Kidney capillary endothelial cell (primary cell): ENCODE data around the gene MSMP.

ENCODE experiments used
- DNase-seq: peaks from one replicate; pipeline ENCODE4 v3.0.0-alpha.2; 2018; ENCODE audit warnings: low spot score

MSMP gene

DNA sequence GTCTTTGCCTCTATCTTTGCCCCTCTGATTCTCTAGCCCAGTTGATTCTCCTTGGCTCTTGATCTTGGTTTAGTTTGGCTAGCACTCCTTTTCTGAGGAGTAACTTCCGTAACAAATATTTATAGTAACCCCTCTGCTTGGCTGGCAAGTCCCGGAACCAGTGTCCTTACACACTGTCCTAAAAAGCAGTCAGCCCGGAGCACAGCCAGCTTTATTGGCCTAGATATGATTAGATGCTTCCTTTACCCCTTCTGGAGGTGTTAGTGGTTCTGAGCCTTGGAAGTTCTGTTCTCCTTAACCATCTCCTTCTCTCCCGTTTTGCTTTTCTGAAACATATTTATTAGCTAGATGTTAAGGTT, 17.0 kb upstream of the MSMP start:
- DNase-seq, result no peak

DNA sequence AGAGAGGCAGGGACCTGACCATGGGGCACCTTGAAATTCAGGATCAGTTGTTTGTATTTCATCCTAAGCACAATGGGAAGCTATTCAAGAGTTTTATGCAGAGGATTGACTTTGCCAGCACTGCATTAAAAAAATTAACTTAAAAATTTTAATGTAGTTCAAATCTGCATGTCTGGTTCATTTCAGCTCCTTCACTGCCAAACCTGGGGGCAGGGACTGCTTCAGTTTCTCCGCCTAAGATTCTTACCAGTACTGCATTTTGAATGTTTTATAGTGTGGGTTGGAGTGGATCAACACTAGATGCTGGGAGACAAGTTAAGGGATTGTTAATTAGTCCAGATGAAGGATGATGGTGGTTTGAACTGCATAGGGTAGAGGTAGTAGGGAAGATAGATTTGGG, 15.7 kb upstream of the MSMP start:
- DNase-seq, result no peak

DNA sequence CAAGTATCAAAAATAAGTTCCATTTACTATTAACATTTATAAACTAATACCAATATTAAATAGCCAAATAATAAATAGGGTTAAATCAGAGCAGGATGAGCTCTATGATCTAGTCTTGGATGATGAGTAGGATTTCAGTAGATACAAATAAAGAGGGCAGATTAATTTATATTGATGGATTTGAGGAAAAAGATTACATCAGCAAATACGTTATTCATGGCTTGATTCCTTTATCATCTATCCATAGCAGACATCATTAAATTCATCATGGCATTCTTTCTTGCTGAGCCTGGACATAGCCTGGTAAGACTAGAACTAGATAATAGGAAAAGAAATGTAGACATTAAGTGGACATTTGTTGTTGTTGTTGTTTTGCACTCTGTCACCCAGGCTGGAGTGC, 13.4 kb upstream of the MSMP start:
- DNase-seq, result no peak

DNA sequence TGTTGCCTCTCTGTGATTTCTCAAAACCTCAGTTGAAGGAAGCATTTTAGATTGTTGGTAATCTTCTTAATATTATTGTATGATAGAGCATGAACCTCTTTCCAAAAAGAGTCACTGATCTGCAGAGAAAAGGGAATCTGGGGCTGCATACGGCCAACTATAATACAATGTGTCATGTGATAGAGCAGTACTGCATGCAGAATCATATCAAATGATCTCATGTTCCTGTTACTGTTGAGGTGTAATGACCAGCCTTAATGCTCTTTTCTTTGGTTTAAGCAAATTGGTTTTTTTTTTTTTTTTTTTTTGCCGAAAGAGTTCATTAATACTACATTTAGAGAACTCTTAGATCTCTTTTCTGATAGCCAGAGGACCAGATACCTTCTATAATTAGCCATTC, 12.9 kb upstream of the MSMP start:
- DNase-seq, result no peak

DNA sequence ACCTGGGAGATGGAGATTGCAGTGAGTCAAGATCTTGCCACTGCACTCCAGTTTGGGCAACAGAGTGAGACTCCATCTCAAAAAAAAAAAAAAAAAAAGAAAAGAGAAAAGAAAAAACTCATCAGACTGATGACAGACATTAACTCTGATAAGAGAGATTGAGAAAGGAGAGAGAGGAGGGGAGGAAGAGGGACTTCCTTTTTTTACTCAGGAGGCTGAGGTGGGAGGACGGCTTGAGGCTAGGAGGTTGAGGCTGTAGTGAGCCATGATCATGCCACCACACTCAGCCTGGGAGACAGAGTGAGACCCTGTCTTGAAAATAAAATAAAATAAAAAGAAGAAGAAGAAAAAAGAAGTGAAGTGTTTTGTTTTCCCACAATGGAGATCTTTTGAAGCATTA, 9.7 kb upstream of the MSMP start:
- DNase-seq, result no peak

DNA sequence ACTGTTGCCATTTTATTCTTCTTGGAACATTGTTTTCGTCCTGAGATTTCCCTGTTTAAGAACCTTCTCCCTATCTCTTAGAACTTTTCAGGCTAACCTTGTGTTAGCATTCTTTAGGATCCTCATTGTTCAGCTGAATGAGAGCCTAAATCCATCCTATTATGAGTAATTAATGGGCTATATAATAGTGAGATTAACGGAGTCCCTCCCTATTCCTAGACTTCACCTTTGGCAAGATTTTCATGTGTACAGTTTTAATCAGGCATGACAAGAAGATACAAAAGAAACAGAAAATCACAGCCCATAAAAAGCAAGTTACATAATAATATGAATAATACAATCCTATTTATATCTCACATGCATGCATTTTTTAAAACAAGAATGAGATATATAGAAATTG, 9.1 kb upstream of the MSMP start:
- no peak for DNase-seq

DNA sequence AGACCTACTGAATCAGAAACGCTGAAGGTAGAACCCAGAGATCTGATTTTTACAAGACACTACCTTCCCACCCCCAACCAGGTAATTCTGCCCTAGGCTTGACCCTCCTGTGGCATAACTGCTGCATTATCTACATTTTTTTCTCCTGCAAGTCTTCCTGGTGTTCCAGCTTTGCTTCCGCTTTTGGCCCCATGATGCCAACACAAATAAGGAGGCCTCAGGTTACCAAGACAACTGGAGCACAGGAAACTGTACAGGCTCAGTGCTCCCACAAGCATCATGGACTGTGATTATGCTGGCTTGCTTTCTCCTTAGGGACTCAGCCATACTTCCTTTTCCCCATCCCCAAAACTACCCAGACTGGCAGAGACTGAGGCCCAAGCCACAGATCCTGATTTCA, 6.6 kb upstream of the MSMP start:
- DNase-seq, result peak; percentile 63

DNA sequence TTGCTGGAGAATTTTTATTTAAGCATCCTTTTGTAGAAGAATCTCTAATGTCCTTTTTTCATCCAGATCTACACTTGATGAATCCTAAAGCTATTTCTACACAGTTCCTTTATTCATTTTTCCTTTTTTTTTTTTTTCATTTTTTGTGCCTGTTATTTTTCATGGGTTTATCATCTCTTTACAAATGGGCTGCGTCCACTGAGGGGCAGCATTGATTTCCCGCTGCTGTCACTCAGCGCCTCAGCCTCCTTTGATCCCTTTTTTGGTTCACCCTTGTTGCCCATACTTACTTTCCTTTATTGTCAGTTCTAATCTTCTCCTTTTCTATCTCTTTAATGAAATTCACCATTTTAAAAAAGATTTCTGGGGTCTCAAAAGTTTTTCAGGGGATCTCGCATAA, 5.7 kb upstream of the MSMP start:
- no peak for DNase-seq

DNA sequence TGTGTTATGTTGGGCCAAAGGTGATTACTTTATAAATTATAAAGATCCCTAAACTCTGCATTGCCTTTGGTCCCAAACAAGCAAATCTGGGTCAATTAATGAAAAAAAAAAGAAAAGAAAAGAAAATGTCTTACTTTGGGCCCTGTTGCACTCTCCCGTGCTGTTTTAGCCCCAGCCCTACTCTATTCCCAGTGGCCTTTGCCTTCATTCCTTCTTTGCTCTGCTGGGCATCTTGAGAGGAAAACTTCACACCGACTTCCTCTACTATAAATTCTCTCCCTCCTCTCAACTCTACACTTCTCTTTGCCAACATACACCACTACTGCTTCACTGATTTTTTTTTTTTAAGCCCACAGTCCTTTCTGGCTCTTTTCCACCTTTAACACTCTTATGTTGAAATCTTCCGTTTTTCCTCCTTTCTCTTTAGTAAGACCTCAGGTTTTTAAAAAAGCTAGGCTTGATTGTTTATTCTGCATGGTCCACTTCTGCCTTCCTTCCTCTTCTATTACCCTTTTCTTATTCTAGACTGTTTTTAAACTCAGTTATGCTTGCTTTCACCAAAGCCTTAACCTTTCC, 4.5 kb upstream of the MSMP start:
- DNase-seq, result no peak

DNA sequence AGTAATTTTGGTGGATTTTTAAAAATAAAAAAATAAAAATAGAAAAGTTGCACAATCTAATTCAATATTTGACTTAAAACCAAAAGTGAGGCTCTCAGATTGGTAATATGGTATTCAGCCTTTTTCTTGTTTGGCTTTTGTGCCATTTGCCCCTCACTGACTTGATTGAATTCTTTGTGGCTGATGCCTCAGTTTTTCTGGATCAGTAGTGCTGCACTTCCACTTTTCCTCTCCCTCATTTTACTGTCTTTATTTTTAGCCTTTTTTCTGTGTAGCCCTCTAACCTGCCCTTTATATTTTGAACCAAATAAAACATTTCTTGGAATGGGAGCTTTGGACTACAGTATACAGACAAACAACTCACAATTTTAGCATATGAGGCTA, 3.8 kb upstream of the MSMP start:
- no peak for DNase-seq

DNA sequence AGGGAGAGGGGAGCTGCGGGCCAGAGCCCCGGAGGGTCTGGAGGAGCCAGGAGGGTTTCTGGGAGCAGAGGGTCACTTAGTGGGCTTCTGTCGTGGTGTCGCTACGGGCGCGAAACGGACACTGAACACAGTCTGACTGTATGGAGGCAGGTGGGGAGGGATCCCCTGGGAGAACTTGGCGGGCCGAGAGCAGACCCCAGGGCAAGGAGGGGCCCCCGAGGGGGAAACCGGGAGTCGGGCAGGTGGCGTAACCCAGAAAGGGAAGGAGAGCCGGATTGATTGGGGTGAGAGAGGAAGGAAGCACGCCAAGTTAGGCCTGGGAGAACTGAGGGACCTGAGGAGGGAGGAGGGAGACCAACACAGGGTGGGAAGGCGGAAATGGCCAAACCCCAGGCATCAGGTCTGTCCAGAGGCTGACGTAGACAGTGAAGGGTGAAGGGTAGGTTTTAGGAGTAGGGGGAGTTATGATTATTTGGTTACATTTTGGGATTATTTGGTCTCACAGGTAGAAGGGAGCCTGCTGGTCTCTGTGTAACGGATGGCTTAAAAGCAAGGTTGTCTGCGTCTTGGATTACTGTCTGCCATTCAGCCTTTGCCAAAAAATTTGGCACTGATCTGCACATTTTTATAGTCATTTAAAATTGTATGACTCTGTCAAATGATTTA, 3.3 kb upstream of the MSMP start:
- no peak for DNase-seq

DNA sequence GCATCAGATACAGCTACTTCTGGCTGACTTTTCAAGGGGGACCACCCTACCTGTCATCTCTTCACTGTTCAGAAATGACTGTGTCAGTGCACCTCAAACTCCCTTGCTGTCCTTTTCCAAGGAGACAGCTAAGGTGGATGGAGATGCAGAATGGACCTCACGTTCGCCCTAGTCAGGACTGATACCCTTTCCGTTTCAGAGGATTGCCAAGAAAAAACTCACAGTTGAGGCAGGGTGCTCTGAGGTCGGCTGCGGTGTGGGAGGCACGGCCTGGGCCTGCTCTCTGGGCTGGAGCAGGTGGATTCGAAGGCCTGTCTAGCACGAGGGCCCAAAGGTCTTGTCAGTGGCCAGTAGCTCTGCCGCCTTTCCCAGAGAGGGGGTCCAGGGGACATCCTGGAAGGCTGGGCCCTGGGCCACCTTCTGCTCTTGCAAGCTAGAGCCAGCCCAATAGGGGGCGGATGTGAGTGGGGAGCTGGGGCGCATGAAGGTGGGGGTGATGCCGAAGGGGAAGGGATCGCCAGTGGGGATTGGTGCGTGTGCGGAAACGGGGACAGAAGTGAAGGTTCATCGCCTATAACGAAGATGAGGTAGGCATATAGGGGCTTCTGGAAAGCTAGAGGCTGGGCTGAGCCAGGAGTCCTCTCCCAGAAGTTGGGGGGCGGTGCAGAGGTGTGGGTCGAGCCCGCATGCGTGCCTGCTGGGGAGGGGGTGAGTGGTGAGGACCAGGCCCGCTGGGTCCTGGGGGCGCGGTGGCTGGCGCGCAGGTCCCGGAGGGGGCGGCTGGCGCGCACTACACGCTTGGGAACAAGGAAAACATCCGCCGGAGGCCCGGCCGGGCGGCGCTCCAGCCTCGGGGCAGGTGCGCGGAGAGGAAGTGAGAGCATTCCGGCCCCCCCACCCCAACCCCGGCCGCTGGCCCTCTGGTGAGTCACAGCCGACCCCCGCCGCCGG, 2.5 kb upstream of the MSMP start:
- DNase-seq, result peak; percentile 65

DNA sequence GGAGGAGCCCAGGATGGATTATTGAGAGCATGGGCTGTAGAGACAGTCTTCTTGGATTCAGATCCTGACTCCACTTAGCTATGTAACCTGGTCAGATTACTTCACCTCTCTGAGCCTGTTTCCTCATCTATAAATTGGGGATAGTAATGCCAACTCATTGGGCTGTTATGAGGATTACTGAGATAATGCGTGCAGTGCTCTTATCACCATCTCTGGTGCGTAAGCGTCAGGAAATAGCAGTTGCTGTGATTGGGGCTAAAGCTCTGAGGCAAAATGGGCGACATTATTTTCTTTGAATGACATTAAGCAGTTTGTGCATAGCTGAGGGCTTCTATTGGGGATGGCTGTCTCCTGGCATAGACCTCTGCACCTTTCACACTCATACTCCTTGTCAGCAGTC, 995 bp upstream of the MSMP start:
- DNase-seq, result no peak

DNA sequence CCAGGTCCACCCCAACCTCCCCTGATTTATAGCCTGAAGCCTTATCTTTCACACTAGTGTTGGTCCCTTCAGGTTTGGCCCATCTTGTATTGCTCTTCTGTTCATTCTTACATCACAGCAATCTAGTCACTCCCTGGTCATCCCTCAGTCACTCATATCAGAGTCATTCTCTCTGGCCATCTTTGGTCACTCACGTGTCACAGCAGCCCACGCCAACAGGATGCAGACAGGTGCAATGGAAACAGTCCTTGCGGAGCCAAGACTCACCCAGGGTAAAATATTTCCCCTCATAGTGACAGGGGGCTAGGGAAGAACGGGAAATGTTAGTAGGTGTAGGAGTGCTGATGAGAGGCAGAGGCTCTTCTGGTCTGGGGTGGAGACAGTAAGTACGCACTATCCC, 610 bp downstream of the MSMP start:
- DNase-seq, result no peak

DNA sequence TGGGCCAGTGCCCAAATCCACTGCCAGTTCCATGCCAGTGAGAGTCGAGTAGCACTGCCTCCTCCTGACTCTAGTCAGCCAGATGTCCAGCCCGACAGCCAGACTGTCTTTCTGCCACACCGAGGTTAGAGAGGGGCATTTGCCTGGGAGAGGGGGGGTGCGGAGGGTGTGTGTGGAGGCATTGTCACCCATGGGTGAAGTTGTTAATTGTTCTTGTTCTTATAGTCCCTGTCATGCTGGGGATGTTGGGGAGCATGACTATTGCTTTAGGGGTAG, 3.9 kb downstream of the MSMP start:
- no peak for DNase-seq

DNA sequence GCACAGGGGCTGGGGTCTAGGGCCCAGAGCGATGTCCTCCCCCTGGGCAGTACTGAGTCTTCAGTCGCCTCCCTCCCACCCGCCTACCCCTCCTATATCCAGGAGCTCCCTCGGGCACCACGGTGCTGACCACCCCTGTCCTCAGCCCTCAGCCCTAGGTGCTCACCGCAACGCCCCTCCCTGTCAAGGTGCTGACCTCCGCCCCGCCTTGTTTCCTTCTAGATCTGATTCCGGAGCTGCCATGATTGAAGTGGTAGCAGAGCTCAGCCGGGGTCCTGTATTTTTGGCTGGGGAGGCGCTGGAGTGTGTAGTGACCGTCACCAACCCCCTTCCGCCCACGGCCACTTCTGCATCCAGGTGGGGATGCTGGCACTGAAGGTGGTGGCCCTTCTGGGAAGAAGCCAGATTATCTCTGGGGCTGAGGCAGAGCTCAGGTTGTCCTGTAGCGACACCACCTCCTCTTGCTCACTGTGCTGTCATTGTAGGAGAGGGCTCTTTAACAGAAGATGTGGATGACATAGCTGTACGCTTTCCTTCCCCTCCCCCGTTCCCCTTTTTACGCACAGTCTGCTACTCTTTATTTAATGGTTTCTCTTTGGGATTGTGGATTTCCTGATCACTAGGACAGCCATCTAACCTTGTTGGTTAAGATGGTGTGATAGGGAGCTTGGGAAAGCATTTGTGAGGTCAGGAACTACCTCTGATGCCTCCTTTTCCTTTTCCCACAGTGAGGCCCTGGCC, 4.4 kb downstream of the MSMP start:
- DNase-seq, result no peak

DNA sequence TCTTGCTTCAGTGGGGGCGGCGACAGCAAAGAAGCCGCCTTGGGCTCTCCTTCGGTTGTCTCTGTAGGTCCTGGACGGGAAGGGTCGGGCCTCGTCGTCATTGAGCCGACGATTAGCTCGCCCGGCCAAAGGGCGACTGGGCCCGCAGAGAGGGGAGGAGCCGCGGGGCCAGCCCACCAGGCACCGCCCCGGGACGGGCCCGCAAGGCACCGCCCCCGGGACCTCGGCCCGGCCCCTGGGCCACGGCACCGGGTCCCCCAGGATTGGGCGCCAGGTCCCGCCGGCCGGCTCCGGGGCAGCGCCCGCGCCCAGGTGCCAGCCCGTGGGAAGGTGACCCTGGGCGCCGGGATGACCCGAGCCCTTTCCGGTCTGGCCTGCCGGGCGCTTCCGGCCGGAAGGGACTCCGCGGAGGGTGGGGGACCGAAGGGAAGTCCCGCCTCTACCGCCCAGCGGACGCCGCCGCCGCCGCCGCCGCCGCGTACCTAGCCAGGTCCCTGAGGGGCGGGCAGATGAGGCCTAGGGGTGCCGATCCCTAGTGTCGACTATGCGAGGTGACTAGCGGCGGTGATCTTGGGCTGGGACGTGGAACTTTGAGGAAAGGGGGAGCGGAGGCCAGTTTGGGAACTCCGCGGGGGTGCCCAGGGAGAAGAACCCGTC, 5.1 kb downstream of the MSMP start, which contains the start of the genes GBA2 and RGP1:
Gene GBA2, minus strand, starts transcription at position 371 of the 657 bp plus-strand sequence. CDS start 524 bp downstream, outside the sequence.
Gene RGP1, plus strand, starts transcription at position 430 of the 657 bp plus-strand sequence. CDS start 469 bp downstream, outside the sequence.
- DNase-seq, result peak; percentile 86

DNA sequence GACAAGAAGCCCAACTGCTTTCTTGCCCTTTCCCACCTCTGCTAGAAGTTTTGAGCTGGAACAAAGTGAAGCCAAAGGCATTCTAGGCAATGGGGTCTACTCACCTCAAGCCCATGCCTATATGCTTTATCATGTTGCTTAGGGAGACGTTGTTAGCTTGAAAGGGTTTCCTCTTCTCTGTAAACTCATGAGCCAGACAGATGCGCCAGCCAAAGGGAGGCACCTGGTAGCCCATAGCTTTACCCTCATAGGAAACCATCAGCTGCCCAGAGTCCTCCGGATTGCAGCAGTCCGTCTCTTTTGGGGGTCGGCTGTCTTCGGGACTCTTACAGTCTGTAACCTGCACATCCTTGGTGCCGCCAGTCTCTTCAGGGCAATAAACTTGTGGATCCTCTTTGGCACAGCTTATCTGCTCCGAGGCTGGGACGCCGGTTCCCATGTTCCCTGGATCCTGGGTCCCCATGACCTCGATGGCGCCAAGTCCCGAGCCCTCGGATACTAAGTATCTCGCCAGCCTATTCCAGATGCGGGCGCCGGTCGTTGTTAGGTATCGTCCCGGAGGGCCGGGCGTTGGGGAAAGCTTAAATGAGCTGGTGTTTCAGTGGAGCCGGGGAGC, 5.7 kb downstream of the MSMP start:
- no peak for DNase-seq

DNA sequence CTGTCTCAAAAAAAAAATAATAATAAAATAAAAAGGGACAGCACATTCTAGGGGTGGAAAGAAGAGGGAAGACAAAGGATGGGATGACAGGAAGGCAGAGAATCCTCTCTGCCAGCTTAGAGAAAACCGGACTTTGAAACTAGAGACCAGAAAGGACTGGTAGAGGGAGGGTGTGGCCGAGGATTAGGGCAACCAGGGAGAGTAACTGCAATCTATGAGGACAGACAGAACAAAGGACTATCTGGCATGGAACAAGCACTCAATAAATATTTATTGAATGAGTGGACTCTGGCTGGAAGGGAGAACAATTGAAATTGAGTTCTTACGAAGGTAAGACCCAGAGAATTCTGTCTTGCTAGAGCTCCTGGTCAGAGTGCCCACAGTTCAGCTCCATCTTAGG, 7.5 kb downstream of the MSMP start:
- no peak for DNase-seq

DNA sequence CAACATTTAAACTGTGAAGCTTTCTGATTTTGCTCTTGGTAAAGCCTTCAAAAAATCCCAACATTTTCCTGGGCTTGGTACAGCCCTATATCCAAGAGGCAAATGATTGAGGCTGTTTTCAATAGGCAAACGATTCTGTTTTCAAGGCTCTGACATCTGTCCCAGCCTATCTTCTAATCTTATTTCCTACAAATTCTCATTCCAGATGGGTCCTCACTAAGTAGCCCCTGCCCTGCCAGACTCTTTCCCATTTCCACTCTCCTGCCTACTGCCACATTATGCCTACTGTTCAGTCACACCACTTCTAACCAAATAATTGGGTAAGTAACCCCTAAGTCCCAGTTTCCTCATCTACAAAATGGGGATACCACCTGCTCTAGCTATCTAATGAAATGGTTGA, 8.5 kb downstream of the MSMP start:
- DNase-seq, result no peak

DNA sequence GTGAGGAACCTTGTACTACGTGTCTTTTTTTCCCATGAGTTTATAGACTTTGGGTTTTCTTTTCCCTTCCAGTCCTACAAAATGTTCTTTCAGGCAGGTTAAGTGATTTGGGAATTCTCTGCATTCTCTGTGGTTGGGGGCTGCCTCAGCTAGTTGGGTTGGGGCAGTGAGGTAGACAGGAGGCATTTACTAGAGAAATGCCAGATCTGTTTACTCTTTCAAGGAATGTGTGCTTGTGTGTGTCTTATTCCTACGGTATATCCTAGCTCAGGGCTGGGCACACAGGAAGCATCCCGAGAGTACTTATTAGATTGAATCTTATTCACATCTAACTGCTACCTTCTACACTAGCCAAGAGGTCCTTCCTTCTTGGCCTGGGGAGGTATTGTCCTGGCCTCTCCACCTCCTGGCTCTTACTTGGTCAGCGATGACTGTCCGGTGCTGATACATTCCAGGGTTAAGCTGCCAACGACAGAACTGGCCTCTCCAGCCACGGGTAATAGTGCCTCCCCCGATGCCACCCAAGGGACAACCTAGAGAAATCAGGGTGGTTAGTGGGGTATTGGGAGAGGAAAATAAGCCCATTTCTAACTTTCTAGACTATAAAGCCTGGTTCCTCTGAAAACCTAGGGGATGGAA, 10.1 kb downstream of the MSMP start:
- no peak for DNase-seq
